Measurements from ENCODE around the gene PEX13. TPM values are rescaled to one million over a fixed set of nuclear protein-coding genes. Genes with fewer than 3 reads are reported as not detected.
"Not testable (repeated sequence)": the region's sequence is repeated elsewhere in the genome, so short reads cannot be mapped to it uniquely, and the experiment has no call there.

The PEX13 gene
- total and polyA plus RNA-seq, 3 experiments from 2014 or later: 15.3 to 19.3 (median 18.1) TPM

GRCh38 chr2:61021228-61021660, 3.7 kb downstream of the PEX13 start:
- Mint-ChIP-seq H3K4me1 (peaks cover 57 to 81% (median 61%) of the 10 kb centered on the region in 3 donors), H3K27me3 (no peaks in the 10 kb centered on the region), H3K27ac (peak overlapping the region in 1 of 8 donors; percentile 50), H3K36me3 (peaks cover 8 to 58% (median 21%) of the 10 kb centered on the region in 3 donors), H3K9me3 (no peaks in the 10 kb centered on the region), H3K4me3 (peak overlapping the region in 1 of 7 donors; percentile 27)
- DNase-seq: no peak
- no peak overlapping the region for H3K4me3 ChIP-seq (ENCODE audit: low read length)
- no peaks in the 10 kb centered on the region for H3K36me3 ChIP-seq (ENCODE audit: insufficient read depth, low read length)
- H3K9me3 ChIP-seq (ENCODE audit: low read length): no peaks in the 10 kb centered on the region
- CTCF ChIA-PET: no interaction called here
- POLR2A ChIA-PET: no interaction called here
- H3K27ac ChIP-seq (ENCODE audit: low read depth, low read length): no peak overlapping the region
- no peaks in the 10 kb centered on the region for H3K27me3 ChIP-seq (ENCODE audit: insufficient read depth, low read length, poor library complexity, severe bottlenecking)
- H3K4me1 ChIP-seq (ENCODE audit: insufficient read depth, low read length): peaks cover 15% of the 10 kb centered on the region

- Histone ChIP-seq H3K36me3 (ENCODE audit: insufficient read depth, low read length) (peaks cover 5% of the 10 kb centered on the region), H3K9me3 (ENCODE audit: low read length) (no peaks in the 10 kb centered on the region), H3K4me3 (ENCODE audit: low read length) (no peak overlapping the region), H3K4me1 (ENCODE audit: insufficient read depth, low read length) (peaks cover 9% of the 10 kb centered on the region), H3K27ac (ENCODE audit: low read depth, low read length) (no peak overlapping the region), H3K27me3 (ENCODE audit: insufficient read depth, low read length, poor library complexity, severe bottlenecking) (no peaks in the 10 kb centered on the region)
- H3K27ac Mint-ChIP-seq: peak overlapping the region in 2 of 8 donors; percentile 34 to 54
- H3K36me3 Mint-ChIP-seq: peaks cover 12 to 54% (median 21%) of the 10 kb centered on the region in 3 donors
- peak overlapping the region in 1 of 7 donors; percentile 86 for H3K4me3 Mint-ChIP-seq
- ChIA-PET POLR2A (no interaction called here), CTCF (no interaction called here)
- no peaks in the 10 kb centered on the region for H3K27me3 Mint-ChIP-seq
- no peaks in the 10 kb centered on the region for H3K9me3 Mint-ChIP-seq
- H3K4me1 Mint-ChIP-seq: peaks cover 51 to 81% (median 62%) of the 10 kb centered on the region in 3 donors
- DNase-seq: no peak
Observed at GRCh38 chr2:61023670-61024069, 6.2 kb downstream of the PEX13 start.

GRCh38 chr2:61029533-61029932, 12.0 kb downstream of the PEX13 start:
- H3K27ac ChIP-seq (ENCODE audit: low read depth, low read length): no peak overlapping the region
- H3K9me3 Mint-ChIP-seq: no peaks in the 10 kb centered on the region
- POLR2A ChIA-PET: no interaction called here
- H3K9me3 ChIP-seq (ENCODE audit: low read length): no peaks in the 10 kb centered on the region
- H3K4me3 ChIP-seq (ENCODE audit: low read length): no peak overlapping the region
- no peaks in the 10 kb centered on the region for H3K27me3 Mint-ChIP-seq
- H3K36me3 Mint-ChIP-seq: peaks cover 12 to 61% (median 21%) of the 10 kb centered on the region in 3 donors
- no peak overlapping the region for H3K4me3 Mint-ChIP-seq
- CTCF ChIA-PET: no interaction called here
- H3K4me1 Mint-ChIP-seq: peaks cover 19 to 56% (median 29%) of the 10 kb centered on the region in 3 donors
- H3K4me1 ChIP-seq (ENCODE audit: insufficient read depth, low read length): no peaks in the 10 kb centered on the region
- DNase-seq: no peak
- peaks cover 29% of the 10 kb centered on the region for H3K36me3 ChIP-seq (ENCODE audit: insufficient read depth, low read length)
- no peaks in the 10 kb centered on the region for H3K27me3 ChIP-seq (ENCODE audit: insufficient read depth, low read length, poor library complexity, severe bottlenecking)
- H3K27ac Mint-ChIP-seq: no peak overlapping the region

GRCh38 chr2:61034592-61034991, 17.1 kb downstream of the PEX13 start:
- H3K27ac Mint-ChIP-seq; H3K27ac ChIP-seq (ENCODE audit: low read depth, low read length); POLR2A ChIA-PET; H3K4me3 ChIP-seq (ENCODE audit: low read length); H3K4me1 ChIP-seq (ENCODE audit: insufficient read depth, low read length); H3K9me3 Mint-ChIP-seq; H3K27me3 Mint-ChIP-seq; H3K27me3 ChIP-seq (ENCODE audit: insufficient read depth, low read length, poor library complexity, severe bottlenecking); H3K4me3 Mint-ChIP-seq; CTCF ChIA-PET; DNase-seq; H3K9me3 ChIP-seq (ENCODE audit: low read length): not testable (repeated sequence)
- H3K36me3 Mint-ChIP-seq: peaks cover 22 to 52% (median 26%) of the 10 kb centered on the region in 3 donors
- peaks cover 24% of the 10 kb centered on the region for H3K36me3 ChIP-seq (ENCODE audit: insufficient read depth, low read length)
- H3K4me1 Mint-ChIP-seq: peaks cover 14 to 38% (median 19%) of the 10 kb centered on the region in 3 donors

- Mint-ChIP-seq H3K27ac (peak overlapping the region in 3 of 8 donors; percentile 9 to 61 (median 30)), H3K36me3 (peaks cover 20 to 40% (median 24%) of the 10 kb centered on the region in 3 donors)
- DNase-seq: not testable (repeated sequence)
Observed at GRCh38 chr2:61036643-61037042, 19.1 kb downstream of the PEX13 start.

GRCh38 chr2:61042807-61043206, 25.3 kb downstream of the PEX13 start:
- Histone ChIP-seq H3K9me3 (ENCODE audit: low read length) (no peaks in the 10 kb centered on the region), H3K27ac (ENCODE audit: low read depth, low read length) (no peak overlapping the region), H3K36me3 (ENCODE audit: insufficient read depth, low read length) (peaks cover 1% of the 10 kb centered on the region), H3K4me3 (ENCODE audit: low read length) (no peak overlapping the region), H3K4me1 (ENCODE audit: insufficient read depth, low read length) (peaks cover 10% of the 10 kb centered on the region), H3K27me3 (ENCODE audit: insufficient read depth, low read length, poor library complexity, severe bottlenecking) (no peaks in the 10 kb centered on the region)
- H3K4me1 Mint-ChIP-seq: peaks cover 38 to 63% (median 55%) of the 10 kb centered on the region in 3 donors
- H3K36me3 Mint-ChIP-seq: peaks cover 2 to 34% (median 9%) of the 10 kb centered on the region in 3 donors
- H3K27me3 Mint-ChIP-seq: no peaks in the 10 kb centered on the region
- DNase-seq: no peak
- no peak overlapping the region for H3K4me3 Mint-ChIP-seq
- POLR2A ChIA-PET: no interaction called here
- CTCF ChIA-PET: no interaction called here
- peaks cover 0 to 3% (median 0%) of the 10 kb centered on the region in 5 donors for H3K9me3 Mint-ChIP-seq
- peak overlapping the region in 2 of 8 donors; percentile 24 to 42 for H3K27ac Mint-ChIP-seq

More at GRCh38 chr2:61036643-61037042, 19.1 kb downstream of the PEX13 start:
- H3K9me3 Mint-ChIP-seq; H3K4me1 ChIP-seq (ENCODE audit: insufficient read depth, low read length); H3K4me3 Mint-ChIP-seq; H3K4me3 ChIP-seq (ENCODE audit: low read length); H3K27me3 Mint-ChIP-seq; H3K9me3 ChIP-seq (ENCODE audit: low read length); POLR2A ChIA-PET; H3K27ac ChIP-seq (ENCODE audit: low read depth, low read length); H3K27me3 ChIP-seq (ENCODE audit: insufficient read depth, low read length, poor library complexity, severe bottlenecking); CTCF ChIA-PET: not testable (repeated sequence)
- peaks cover 27 to 46% (median 30%) of the 10 kb centered on the region in 3 donors for H3K4me1 Mint-ChIP-seq
- peaks cover 18% of the 10 kb centered on the region for H3K36me3 ChIP-seq (ENCODE audit: insufficient read depth, low read length)

- peak overlapping the region; percentile 9 to 71 (median 43) for H3K27ac Mint-ChIP-seq
- Histone ChIP-seq H3K4me3 (ENCODE audit: low read length) (no peak overlapping the region), H3K27me3 (ENCODE audit: insufficient read depth, low read length, poor library complexity, severe bottlenecking) (no peaks in the 10 kb centered on the region), H3K9me3 (ENCODE audit: low read length) (no peaks in the 10 kb centered on the region), H3K27ac (ENCODE audit: low read depth, low read length) (no peak overlapping the region), H3K4me1 (ENCODE audit: insufficient read depth, low read length) (peaks cover 10% of the 10 kb centered on the region), H3K36me3 (ENCODE audit: insufficient read depth, low read length) (peaks cover 11% of the 10 kb centered on the region)
- peaks cover 0 to 3% (median 0%) of the 10 kb centered on the region in 5 donors for H3K9me3 Mint-ChIP-seq
- POLR2A ChIA-PET: no interaction called here
- peaks cover 34 to 63% (median 47%) of the 10 kb centered on the region in 3 donors for H3K4me1 Mint-ChIP-seq
- H3K36me3 Mint-ChIP-seq: peaks cover 7 to 50% (median 8%) of the 10 kb centered on the region in 3 donors
- peak in 1 of 5 donors; percentile 9 for DNase-seq
- CTCF ChIA-PET: no interaction called here
- H3K4me3 Mint-ChIP-seq: peak overlapping the region in 1 of 7 donors; percentile 20
- no peaks in the 10 kb centered on the region for H3K27me3 Mint-ChIP-seq
Observed at GRCh38 chr2:61044636-61045035, 27.1 kb downstream of the PEX13 start.

GRCh38 chr2:61045226-61045625, 27.7 kb downstream of the PEX13 start:
- peaks cover 32 to 57% (median 43%) of the 10 kb centered on the region in 3 donors for H3K4me1 Mint-ChIP-seq
- ChIA-PET POLR2A (no interaction called here), CTCF (no interaction called here)
- no peak for DNase-seq
- H3K4me1 ChIP-seq (ENCODE audit: insufficient read depth, low read length): peaks cover 10% of the 10 kb centered on the region
- H3K4me3 Mint-ChIP-seq: no peak overlapping the region
- H3K9me3 Mint-ChIP-seq: peaks cover 0 to 3% (median 0%) of the 10 kb centered on the region in 5 donors
- no peaks in the 10 kb centered on the region for H3K27me3 Mint-ChIP-seq
- peak overlapping the region in 2 of 8 donors; percentile 42 to 66 for H3K27ac Mint-ChIP-seq
- no peaks in the 10 kb centered on the region for H3K9me3 ChIP-seq (ENCODE audit: low read length)
- no peak overlapping the region for H3K27ac ChIP-seq (ENCODE audit: low read depth, low read length)
- H3K4me3 ChIP-seq (ENCODE audit: low read length): no peak overlapping the region
- peaks cover 7 to 53% (median 8%) of the 10 kb centered on the region in 3 donors for H3K36me3 Mint-ChIP-seq
- no peaks in the 10 kb centered on the region for H3K27me3 ChIP-seq (ENCODE audit: insufficient read depth, low read length, poor library complexity, severe bottlenecking)
- peaks cover 11% of the 10 kb centered on the region for H3K36me3 ChIP-seq (ENCODE audit: insufficient read depth, low read length)

Measured in CD8-positive, alpha-beta memory T cell (primary cell).